ENCODE measurements around the gene RGS6. TPM values are rescaled to one million over a fixed set of nuclear protein-coding genes. Genes with fewer than 3 reads are reported as not detected.

RGS6 gene
- total RNA-seq, 4 donors from 2014 or later = 7.6 to 25.3 (median 17.2) TPM

DNA sequence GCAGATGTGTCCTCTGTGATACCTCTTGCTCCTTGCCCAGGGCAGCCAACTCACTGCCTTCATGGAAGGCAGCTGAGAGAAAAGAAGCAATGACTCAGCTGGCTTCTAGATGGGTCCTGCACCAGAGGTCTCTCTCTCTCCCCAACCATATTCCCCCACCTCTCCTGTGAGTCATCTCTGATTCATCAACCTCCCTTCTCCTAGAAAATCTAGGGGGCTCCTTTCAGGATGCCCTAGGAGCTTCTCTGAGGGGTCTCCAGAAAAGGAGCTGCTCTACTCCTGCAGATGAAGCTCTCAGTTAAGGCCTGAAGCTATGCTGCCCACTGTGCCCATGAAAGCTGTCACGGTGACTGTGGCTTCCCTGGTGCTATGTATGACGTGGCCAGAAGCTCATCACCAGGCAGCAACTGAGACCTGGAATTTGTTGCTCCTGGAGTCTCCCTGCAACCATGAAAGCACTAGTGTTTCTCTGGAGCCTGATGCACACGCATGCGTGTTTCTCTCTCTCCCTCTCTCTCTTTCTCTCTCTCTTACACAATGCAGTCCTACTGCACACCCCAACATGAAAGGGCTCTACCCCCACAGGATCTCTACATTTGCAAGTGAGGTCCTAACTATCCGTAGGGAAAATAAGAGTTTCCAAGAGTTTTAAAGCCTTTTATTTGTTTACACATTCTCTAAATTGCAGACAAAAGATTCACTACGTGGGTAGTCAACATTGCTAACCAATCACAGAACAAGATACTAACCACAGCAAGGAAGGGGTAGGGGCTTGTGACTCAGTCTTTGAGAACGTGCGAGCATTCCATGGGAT lies 676.4 kb downstream of the RGS6 start:
- intact Hi-C loops (cut with DNase I) = no loop called here
- Histone ChIP-seq H3K9me3 (no peaks in the 10 kb centered on the region), H3K4me1 (peaks cover 0 to 7% of the 10 kb centered on the region in 2 donors), H3K4me3 (replicated peaks in 1 of 3) (no peak overlapping the region), H3K27me3 (no peaks in the 10 kb centered on the region), H3K27ac (no peak overlapping the region), H3K36me3 (no peaks in the 10 kb centered on the region)
- no peak for TF ChIP-seq POLR2A (IDR thresholded peaks at IDR 0.05)
- TF ChIP-seq, protein P1, sequence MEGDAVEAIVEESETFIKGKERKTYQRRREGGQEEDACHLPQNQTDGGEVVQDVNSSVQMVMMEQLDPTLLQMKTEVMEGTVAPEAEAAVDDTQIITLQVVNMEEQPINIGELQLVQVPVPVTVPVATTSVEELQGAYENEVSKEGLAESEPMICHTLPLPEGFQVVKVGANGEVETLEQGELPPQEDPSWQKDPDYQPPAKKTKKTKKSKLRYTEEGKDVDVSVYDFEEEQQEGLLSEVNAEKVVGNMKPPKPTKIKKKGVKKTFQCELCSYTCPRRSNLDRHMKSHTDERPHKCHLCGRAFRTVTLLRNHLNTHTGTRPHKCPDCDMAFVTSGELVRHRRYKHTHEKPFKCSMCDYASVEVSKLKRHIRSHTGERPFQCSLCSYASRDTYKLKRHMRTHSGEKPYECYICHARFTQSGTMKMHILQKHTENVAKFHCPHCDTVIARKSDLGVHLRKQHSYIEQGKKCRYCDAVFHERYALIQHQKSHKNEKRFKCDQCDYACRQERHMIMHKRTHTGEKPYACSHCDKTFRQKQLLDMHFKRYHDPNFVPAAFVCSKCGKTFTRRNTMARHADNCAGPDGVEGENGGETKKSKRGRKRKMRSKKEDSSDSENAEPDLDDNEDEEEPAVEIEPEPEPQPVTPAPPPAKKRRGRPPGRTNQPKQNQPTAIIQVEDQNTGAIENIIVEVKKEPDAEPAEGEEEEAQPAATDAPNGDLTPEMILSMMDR (IDR thresholded peaks at IDR 0.05) = no peak
- 89 to 90% methylated on average over 8 of the region's 8 CpGs for WGBS, 2 donors
- DNase-seq = no peak

- no peaks in the 10 kb centered on the region for H3K27me3 ChIP-seq
- DNase-seq = no peak
- H3K4me1 ChIP-seq = peaks cover 0 to 14% of the 10 kb centered on the region in 2 donors
- WGBS, 2 donors = 90 to 93% methylated on average over 12 of the region's 12 CpGs
- no peak overlapping the region for H3K27ac ChIP-seq
- TF ChIP-seq, protein P1 (IDR thresholded peaks at IDR 0.05) = no peak
- TF ChIP-seq POLR2A (IDR thresholded peaks at IDR 0.05) = no peak
- intact Hi-C loops (cut with DNase I) = no loop called here
- H3K9me3 ChIP-seq = no peaks in the 10 kb centered on the region
- no peak overlapping the region for H3K4me3 ChIP-seq (replicated peaks in 1 of 3)
- H3K36me3 ChIP-seq = no peaks in the 10 kb centered on the region
Measured at GRCh38 chr14:72609205-72609916, 677.1 kb downstream of the RGS6 start.

DNA sequence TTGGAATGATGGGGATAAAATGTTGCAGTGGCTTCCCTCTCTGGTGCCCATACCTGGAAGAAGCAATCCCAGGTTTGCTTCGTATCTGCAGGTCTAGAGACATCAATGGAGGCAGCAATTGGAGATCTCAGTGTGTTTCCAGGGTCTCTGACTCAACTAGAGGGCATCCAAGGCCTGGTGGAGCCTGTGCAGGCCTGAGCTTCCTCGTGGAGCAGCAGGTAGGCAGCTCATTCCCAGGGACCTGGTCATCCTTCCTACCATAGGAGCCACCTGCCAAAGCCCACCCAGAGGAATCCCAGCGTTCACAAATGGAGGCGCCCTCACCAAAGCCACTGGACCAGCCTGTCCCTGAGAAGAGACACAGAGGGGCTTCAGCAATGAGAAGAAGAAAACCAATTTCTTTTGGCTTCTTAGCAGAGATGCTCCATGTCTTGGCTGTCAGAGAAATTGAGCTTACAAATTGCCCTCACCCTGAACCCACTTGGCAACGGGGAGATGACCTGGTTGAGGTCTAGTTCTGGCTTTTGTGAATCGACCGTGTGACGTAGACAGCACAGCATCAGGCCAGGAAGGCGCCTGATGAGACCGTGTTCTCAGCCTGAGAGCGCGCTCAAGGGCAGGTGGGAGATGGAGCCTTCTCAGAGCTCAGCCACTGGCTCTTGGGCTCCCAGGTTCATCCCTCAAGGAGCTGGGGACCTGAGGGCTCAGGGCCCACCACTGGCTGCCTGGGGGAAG lies 678.0 kb downstream of the RGS6 start:
- no peaks in the 10 kb centered on the region for H3K9me3 ChIP-seq
- H3K4me1 ChIP-seq = peaks cover 3 to 21% of the 10 kb centered on the region in 2 donors
- no peak for TF ChIP-seq POLR2A (IDR thresholded peaks at IDR 0.05)
- TF ChIP-seq, protein P1 (IDR thresholded peaks at IDR 0.05) = no peak
- no peak for DNase-seq
- H3K27ac ChIP-seq = no peak overlapping the region
- WGBS, 2 donors = 94 to 96% methylated on average over 5 to 11 of the region's 12 CpGs
- no peak overlapping the region for H3K4me3 ChIP-seq (replicated peaks in 1 of 3)
- intact Hi-C loops (cut with DNase I) = no loop called here
- no peaks in the 10 kb centered on the region for H3K27me3 ChIP-seq
- no peaks in the 10 kb centered on the region for H3K36me3 ChIP-seq

GRCh38 chr14:72610831-72611200 lies 678.6 kb downstream of the RGS6 start:
- Histone ChIP-seq H3K27me3 (no peaks in the 10 kb centered on the region), H3K9me3 (no peaks in the 10 kb centered on the region), H3K4me1 (peaks cover 8 to 26% of the 10 kb centered on the region in 2 donors), H3K27ac (no peak overlapping the region), H3K4me3 (replicated peaks in 1 of 3) (no peak overlapping the region), H3K36me3 (no peaks in the 10 kb centered on the region)
- TF ChIP-seq POLR2A (IDR thresholded peaks at IDR 0.05) = no peak
- TF ChIP-seq, protein P1 (IDR thresholded peaks at IDR 0.05) = no peak
- intact Hi-C loops (cut with DNase I) = no loop called here
- 30% methylated on average over 2 of the region's 2 CpGs; no CpG with 5 or more reads in 1 of the 2 donors for WGBS, 2 donors
- DNase-seq = no peak

All from thyroid gland (tissue), 4 donors.